Keratinocyte (primary cell): ENCODE measurements around the gene DCST1. TPM values are rescaled to one million over a fixed set of nuclear protein-coding genes. Genes with fewer than 3 reads are reported as not detected.

ENCODE experiments used
- DNase-seq: peaks from one replicate; pipeline ENCODE4 v3.0.0-alpha.2; 2011; ENCODE audit warnings: low read depth, missing footprints, low spot score
- FAIRE-seq: peaks from 2 replicates; lab custom pipeline; 2011; peaks lifted over from hg19 to GRCh38; lab: Jason Lieb, UNC
- H2AFZ ChIP-seq: 2 replicates; pipeline ENCODE4 v1.6.0; 2012; ENCODE audit warnings: low read length, control low read depth, inconsistent platforms; ENCODE audit not compliant: control insufficient read depth
- H3K27ac ChIP-seq: 2 replicates; pipeline ENCODE4 v1.5.1; 2011; ENCODE audit warnings: low read length; ENCODE audit not compliant: control insufficient read depth, insufficient read depth
- H3K27me3 ChIP-seq: 3 replicates; pipeline ENCODE4 v1.6.0; 2011; ENCODE audit warnings: low read length; ENCODE audit not compliant: control insufficient read depth, insufficient read depth; ENCODE audit errors: extremely low read depth
- H3K36me3 ChIP-seq, 2 experiments: 2 replicates in 1 of 2; 3 replicates in 1 of 2; pipeline ENCODE4 v1.5.1; 2011; ENCODE audit warnings: low read length in 2 of 2, mild to moderate bottlenecking in 1 of 2; ENCODE audit not compliant: control insufficient read depth in 2 of 2, insufficient read depth in 2 of 2; ENCODE audit errors: extremely low read depth in 1 of 2
- H3K4me1 ChIP-seq: 3 replicates; pipeline ENCODE4 v1.5.1; 2011; ENCODE audit warnings: low read length; ENCODE audit not compliant: control insufficient read depth, insufficient read depth; ENCODE audit errors: extremely low read depth
- H3K4me2 ChIP-seq: 3 replicates; pipeline ENCODE4 v1.6.0; 2011; ENCODE audit warnings: low read depth, low read length; ENCODE audit not compliant: control insufficient read depth, insufficient read depth; ENCODE audit errors: extremely low read depth
- H3K4me3 ChIP-seq, 3 experiments: fragments of 200-600 bp in 1 of 3; sonication (generic) in 1 of 3; 2 replicates in 2 of 3; 3 replicates in 1 of 3; pipeline ENCODE4 v1.5.1; 2011 to 2016; ENCODE audit warnings: low read length in 3 of 3, mild to moderate bottlenecking in 3 of 3, control low read depth in 2 of 3, inconsistent platforms in 1 of 3, low read depth in 1 of 3, mixed read lengths in 1 of 3, mixed run types in 1 of 3, moderate library complexity in 1 of 3; ENCODE audit not compliant: control insufficient read depth in 2 of 3, insufficient read depth in 2 of 3; ENCODE audit errors: extremely low read depth in 1 of 3
- H3K79me2 ChIP-seq: 2 replicates; pipeline ENCODE4 v1.6.0; 2012; ENCODE audit warnings: low read length; ENCODE audit not compliant: control insufficient read depth, insufficient read depth
- H3K9ac ChIP-seq: 3 replicates; pipeline ENCODE4 v1.6.0; 2011; ENCODE audit warnings: low read length; ENCODE audit not compliant: control insufficient read depth, insufficient read depth; ENCODE audit errors: extremely low read depth
- H3K9me1 ChIP-seq: 3 replicates; pipeline ENCODE4 v1.6.0; 2011; ENCODE audit warnings: low read length; ENCODE audit not compliant: control insufficient read depth, insufficient read depth; ENCODE audit errors: extremely low read depth
- H3K9me3 ChIP-seq: 2 replicates; pipeline ENCODE4 v1.5.1; 2012; ENCODE audit warnings: low read depth, low read length; ENCODE audit not compliant: control insufficient read depth
- H4K20me1 ChIP-seq: 3 replicates; pipeline ENCODE4 v1.6.0; 2011; ENCODE audit warnings: low read length; ENCODE audit not compliant: control insufficient read depth, insufficient read depth; ENCODE audit errors: extremely low read depth
- CTCF ChIP-seq, 3 experiments: IDR thresholded peaks in 1 of 3; conservative IDR thresholded peaks in 1 of 3; optimal IDR thresholded peaks in 1 of 3; 2 replicates in 2 of 3; 3 replicates in 1 of 3; pipeline versions ENCODE3 to v1.5.1; 2011; ENCODE audit warnings: low read length in 3 of 3, mild to moderate bottlenecking in 3 of 3, moderate library complexity in 2 of 3, control low read depth in 1 of 3, inconsistent platforms in 1 of 3; ENCODE audit not compliant: insufficient read depth in 2 of 3; ENCODE audit errors: extremely low read depth in 1 of 3
- EZH2 ChIP-seq: IDR thresholded peaks from one replicate; pipeline ENCODE4 v1.6.1; 2012; ENCODE audit warnings: inconsistent platforms, mild to moderate bottlenecking, low read length, moderate library complexity
- dilution Hi-C: fragments of 300-500 bp; cut with MboI; formaldehyde crosslinking; loops from one replicate; pipeline ENCODE4 v1.7.0; 2020; ENCODE audit warnings: low sequenced_read_pairs; ENCODE audit not compliant: extremely low pct_ligation_motif_present
- polyA plus RNA-seq, 5 experiments: library from polyadenylated mRNA; depleted of rRNA in 3 of 5; stranded (reverse) in 3 of 5; stranded (forward) in 1 of 5; unstranded in 1 of 5; fragments of >200 nt; gene quantifications; 1 replicate in 1 of 5; 2 replicates in 3 of 5; 3 replicates in 1 of 5; pipeline versions ENCODE4 v1.2.1 to v1.2.3, GENCODE V29; 2011 to 2012; ENCODE audit warnings: missing spikeins in 2 of 5, low read depth in 1 of 5, low replicate concordance in 1 of 5

DCST1 gene
- polyA plus RNA-seq, 1 donor (not counting 4 experiments of a cell fraction or from before 2014, with no cell fraction given): not detected

DNA sequence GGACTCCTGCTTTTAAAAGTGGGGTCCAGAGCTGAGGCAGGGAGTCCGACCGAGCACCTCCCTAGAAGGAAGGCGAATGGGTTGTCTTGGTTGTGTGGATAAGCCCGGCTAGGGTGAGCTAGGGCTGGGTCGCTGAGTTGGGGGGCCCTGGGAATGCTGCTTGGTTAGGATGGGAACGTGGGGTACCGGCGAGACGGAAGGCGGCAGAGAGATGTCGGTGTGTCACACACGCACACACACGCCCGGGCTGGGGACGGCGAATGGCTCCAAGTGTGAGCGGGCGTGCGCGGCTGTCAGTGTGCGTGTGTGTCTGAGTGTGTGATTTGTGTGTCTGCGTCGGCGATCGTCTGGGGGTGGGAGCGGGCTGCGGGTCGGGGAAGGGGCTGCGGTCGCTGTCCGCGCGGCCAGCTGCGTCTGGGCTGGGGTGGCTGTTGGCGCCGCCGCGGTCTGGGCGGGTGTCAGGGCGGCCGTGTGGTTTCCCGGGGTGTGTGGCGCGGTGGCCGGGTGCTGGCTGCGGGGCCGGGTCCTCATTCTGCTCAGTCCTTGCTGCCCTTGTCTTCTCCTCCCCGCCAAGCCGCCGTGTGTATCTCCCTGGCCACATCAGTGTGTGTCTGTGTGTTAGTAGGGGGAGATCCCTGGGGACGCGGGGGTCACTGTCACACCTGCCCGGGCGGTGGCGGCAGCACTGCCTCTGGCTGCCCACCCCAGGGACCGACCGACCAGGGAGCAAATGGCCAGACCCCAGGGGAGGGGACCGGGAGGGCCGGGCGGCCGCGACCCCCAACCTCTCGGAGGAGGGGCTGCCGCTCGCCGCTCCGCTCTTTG, 46.1 kb downstream of the DCST1 start:
- no peak for FAIRE-seq
- DNase-seq: no peak
- H3K4me1 ChIP-seq: peaks cover 54% of the 10 kb centered on the region
- H3K79me2 ChIP-seq: no peaks in the 10 kb centered on the region
- peaks cover 38% of the 10 kb centered on the region for H3K27me3 ChIP-seq
- H3K9me1 ChIP-seq: no peaks in the 10 kb centered on the region
- dilution Hi-C loops: no loop called here
- no peaks in the 10 kb centered on the region for H3K9me3 ChIP-seq
- H2AFZ ChIP-seq: no peak overlapping the region
- H4K20me1 ChIP-seq: no peaks in the 10 kb centered on the region
- no peak overlapping the region for H3K27ac ChIP-seq
- H3K4me3 ChIP-seq: peak overlapping the region; percentile 51 to 69 (median 64)
- peak overlapping the region; percentile 41 for H3K9ac ChIP-seq
- TF ChIP-seq EZH2 (peak; percentile 86), CTCF (optimal IDR thresholded peaks at IDR 0.05 in 1 of 3, IDR thresholded peaks at IDR 0.05 in 1 of 3, conservative IDR thresholded peaks at IDR 0.05 in 1 of 3; ENCODE audit: extremely low read depth in 1 of 3, insufficient read depth in 2 of 3, low read length in 3 of 3) (no peak)
- H3K36me3 ChIP-seq: no peaks in the 10 kb centered on the region
- peak overlapping the region; percentile 78 for H3K4me2 ChIP-seq

DNA sequence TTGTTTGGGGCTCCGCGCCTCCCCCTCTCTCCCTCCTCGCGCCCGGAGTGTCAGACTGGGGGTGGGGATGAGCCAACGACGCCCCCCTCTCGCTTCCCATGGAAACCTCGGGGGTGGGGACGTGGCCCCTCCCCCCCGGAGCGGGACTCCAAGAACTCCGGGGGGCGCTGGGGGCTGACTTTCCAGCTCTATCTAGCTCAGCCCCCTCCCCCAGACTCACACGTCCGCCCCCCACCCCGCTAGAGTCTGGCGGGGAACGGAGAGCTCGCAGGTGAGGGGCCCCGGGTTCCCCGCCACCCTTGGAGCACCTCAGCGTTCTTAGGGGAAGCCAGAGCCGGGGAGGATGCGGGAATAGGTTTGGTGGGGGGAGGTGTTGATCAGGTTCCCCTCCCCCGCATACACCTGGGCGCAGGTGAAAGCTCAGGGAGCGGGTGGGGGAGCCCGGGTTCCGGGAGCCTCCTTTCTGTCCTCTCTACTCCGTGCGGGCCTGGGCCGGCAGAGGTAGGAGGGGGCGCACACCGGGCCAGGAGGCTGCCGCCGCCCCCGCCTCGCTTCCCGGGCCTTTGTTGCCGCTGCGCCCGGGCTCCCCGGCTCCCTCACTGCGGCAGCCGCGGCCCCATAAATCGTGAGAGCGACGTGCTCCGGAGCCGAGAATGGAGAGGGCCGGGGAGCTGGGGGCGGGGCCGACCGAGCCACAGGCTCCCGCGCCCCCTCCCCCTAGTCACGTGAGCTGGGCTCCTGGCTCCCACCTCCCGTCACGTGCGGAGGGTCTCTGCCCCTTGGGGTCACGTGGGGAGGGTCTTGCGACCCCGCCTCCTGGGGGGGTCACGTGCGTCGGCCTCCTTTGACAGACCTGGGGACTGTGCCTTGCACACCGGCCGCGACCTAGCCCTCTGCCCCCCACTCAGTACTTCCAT, 46.9 kb downstream of the DCST1 start:
- peak overlapping the region; percentile 20 for H3K9ac ChIP-seq
- peak overlapping the region; percentile 78 for H3K4me2 ChIP-seq
- TF ChIP-seq CTCF (optimal IDR thresholded peaks at IDR 0.05 in 1 of 3, IDR thresholded peaks at IDR 0.05 in 1 of 3, conservative IDR thresholded peaks at IDR 0.05 in 1 of 3; ENCODE audit: extremely low read depth in 1 of 3, insufficient read depth in 2 of 3, low read length in 3 of 3) (no peak), EZH2 (no peak)
- FAIRE-seq (no peak), DNase-seq (no peak)
- H3K79me2 ChIP-seq: no peaks in the 10 kb centered on the region
- H2AFZ ChIP-seq: no peak overlapping the region
- H3K9me1 ChIP-seq: no peaks in the 10 kb centered on the region
- no peaks in the 10 kb centered on the region for H4K20me1 ChIP-seq
- peaks cover 56% of the 10 kb centered on the region for H3K4me1 ChIP-seq
- H3K9me3 ChIP-seq: no peaks in the 10 kb centered on the region
- peak overlapping the region; percentile 51 to 69 (median 64) for H3K4me3 ChIP-seq
- H3K27ac ChIP-seq: no peak overlapping the region
- dilution Hi-C loops: no loop called here
- H3K36me3 ChIP-seq: no peaks in the 10 kb centered on the region
- H3K27me3 ChIP-seq: peaks cover 38% of the 10 kb centered on the region
